Stromal cell of bone marrow (primary cell): Measurements from ENCODE around the gene CST9.

Experiments
- DNase-seq: peaks from one replicate; pipeline ENCODE4 v3.0.0-alpha.2; 2012; ENCODE audit warnings: low read depth

CST9 gene, protein sequence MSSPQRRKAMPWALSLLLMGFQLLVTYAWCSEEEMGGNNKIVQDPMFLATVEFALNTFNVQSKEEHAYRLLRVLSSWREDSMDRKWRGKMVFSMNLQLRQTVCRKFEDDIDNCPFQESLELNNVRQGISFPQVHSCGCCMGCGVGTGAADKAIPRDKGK

DNA sequence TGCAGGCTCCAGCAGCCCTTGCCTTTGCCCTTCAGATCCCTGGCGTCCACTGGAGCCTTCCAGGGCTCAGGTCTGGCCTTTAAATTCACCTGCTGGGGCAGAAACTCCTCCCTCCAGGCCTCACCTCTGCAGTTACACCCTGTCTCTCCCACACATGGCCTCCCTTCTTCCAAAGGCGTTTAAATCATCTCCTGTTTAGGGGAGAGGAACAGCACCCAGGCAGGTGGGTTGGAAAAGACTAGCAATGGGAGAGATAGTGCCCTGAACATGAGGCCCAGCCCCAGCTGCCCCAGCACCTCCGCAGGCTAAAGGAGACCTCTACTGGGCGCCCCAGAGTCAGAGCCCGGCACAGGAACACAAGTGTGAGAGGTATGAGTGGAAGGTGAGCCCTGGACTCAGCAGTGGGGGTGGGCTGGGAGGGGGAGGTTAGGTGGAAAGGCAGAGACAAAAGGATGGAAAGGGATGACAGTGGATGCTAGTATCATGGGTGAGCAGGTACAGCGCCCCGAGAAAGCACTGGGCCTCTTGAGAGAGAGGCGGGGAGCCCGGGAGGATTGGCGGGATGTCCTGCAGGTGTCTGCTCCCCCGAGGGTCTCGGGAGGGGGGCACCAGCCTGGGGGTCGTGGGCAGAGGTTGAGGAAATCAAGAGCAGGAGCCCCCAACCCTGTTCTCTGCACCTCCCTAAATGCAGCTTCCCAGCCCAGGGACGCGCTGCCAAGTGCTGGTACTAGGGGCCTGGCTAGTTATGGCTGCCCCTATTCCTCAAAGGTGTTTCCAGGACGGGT, at the start of gene CST9:
Gene CST9, minus strand, starts transcription at position 51 of the 785 bp plus-strand sequence. CDS start 53 bp downstream, outside the sequence.
- no peak for DNase-seq

DNA sequence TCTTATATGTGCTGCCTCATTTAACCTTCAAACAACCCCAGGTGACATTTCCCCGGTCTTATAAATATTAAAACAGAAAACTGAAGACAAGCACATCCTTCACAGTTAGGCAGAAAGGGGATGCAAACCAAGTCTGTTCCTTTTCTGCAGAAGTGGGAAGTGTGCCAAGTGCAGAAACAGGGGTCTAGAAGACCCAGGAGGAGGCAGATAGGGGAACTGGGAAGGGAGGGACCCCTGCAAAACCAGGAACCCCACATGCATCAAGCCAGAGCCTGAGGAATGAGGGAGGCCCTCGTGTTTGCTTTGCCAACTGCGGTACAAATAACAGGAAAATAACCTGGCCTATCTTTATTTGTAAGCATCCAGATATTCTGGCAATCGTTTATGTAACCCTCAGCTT, 49.0 kb upstream of the CST9 start:
- no peak for DNase-seq

DNA sequence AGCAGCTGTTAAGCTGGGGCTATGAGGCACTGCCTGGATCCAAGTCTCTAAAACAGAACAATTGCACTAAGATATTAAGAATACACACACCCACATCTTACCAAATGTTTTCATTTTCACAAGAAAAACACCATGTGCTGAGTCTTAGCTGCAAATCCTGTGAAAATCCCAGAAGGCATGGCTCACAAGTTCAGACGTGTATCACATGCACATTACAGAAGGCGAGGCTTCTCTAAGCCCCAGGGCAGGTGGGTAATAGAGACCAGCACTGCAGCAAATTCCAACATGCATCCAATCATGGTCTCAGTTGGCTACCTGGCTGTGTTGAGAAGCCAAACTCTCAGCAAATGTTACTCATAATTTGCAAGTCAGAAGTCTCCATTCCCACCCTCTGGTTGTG, 48.3 kb upstream of the CST9 start:
- no peak for DNase-seq

DNA sequence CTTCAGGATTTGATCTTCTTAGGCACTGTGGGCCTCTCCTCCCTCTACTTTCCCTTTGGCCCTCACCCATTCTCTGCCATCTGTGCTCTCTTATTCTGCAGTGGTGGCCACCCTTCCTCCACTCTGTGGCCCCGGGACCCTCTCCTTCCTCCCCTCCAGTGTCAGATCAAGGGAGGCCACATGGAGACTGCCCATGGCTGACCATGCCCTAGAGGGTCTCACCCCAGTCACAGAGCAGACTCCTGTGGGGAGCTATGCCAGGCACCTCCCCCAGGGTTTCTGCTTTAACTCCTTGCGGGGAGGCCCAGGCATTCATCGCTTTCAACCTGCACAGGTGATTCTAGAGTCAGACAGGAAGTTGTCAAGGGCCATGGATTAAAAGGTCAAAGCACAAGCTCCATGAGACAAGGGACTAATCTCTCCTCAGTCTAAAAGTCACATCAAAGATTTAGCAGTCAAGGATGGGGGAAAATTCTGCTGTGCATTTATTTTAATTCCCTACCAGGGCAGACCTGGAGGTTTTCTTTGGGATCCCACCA, 47.8 kb upstream of the CST9 start:
- DNase-seq: no peak

DNA sequence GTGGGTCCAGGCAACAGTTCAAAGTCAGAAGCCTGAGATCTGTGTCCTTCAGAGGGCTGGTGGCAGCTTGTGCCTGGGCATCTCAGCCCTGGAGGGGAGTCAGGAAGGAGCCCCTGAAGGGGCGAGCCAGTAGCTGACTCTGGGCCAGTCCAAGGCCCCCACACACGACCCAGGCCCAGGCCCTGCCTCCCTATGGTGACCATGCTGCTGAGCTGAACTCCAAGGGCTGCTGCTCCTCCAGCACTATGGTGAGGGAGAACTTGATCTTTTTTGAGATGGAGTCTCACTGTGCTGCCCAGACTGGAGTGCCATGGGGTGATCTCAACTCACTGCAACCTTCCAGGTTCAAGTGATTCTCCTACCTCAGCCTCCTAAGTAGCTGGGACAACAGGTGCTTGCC, 47.2 kb upstream of the CST9 start:
- no peak for DNase-seq

DNA sequence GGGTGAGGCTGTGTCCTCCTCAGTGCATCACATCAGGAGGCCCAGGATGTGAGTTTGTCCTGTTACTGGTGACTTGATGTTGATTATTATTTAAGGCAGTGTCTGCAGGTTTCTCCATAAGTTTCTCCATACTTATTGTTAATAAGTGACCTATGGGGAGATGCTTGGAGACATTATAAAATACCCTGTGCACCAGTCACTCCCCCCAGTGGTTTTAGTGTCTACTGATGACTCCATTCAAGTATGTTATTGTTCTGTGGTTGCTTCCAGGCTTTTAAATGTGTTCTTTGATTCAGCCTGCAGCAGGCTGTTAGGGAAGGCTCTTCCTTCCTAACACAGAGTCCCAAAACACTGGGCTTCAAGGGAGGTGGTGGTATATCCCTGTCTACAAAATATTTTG, 46.7 kb upstream of the CST9 start:
- peak; percentile 18 for DNase-seq

DNA sequence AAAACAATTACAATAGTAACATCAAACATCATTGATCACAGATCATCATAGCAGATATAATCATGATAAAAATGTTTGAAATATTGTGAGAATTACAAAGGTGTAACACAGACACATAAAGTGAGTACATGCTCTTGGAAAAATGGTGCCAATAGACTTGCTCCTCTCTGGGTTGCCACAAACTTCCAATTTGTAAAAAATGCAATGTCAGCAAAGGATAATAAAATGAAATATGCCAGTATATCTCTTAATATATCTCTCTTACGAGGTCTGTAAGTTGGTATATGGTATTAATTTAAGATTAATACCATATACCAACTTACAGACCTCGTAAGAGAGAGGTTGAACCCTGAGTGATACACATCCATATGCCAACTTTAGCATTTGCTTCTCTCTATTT, 45.4 kb upstream of the CST9 start:
- DNase-seq: no peak

DNA sequence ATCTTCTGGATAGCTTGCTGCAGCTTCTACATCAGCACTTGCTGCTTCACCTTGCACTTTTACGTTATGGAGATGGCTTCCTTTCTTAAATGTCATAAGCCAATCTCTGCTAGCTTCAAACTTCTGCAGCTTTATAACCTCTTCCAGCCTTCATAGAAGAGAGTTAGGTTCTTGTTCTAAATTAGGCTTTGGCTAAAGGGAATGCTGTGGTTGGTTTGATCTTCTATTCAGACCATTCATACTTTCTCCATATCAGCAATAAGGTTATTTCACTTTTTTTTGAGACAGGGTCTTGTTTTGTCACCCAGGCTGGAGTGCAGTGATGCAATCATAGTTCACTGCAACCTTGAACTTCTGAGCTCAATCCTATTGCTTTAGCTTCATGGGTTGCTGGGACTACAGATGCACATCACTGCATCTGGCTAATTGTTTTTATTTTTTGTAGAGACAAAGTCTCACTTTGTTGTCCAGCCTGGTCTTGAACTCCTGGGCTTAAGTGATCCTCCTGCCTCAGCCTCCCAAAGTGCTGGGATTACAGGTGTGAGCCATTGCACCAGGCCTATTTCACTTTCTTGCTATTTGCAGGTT, 44.2 kb upstream of the CST9 start:
- DNase-seq: no peak

DNA sequence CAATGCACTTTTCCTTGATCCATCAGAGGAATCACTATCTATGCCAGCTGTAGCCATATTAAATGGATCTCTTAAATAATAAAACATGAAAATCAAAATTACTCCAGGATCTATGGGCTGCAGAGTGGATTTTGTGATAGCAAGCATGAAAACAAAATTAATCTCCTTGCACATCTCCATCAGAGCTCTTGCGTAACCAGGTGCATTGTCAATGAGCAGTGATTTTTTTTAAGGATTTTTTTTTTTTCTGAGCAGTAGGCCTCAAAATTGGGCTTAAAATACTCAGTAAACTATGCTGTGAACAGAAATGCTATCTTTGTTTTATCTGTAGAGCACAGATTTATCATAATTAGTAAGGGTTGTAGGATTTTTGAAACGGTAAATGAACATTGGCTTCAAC, 43.5 kb upstream of the CST9 start:
- DNase-seq: no peak

DNA sequence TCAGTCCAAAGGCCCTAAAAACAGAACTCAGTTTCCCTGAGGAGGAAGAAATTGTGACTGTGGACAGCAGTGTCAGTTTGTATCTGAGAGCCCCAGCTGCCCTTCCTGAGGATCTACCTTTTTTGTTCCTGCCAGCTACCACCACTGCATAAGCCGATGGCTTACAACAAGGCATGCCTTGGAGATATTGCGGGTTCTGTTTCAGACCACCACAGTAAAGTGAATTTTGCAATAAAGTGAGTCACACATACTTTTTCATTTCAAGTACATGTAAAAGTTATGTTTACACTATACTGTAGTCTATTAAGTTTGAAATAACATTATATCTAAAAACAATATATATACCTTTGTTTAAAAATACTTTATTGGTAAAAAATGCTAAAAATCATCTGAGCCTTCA, 41.6 kb upstream of the CST9 start:
- no peak for DNase-seq

DNA sequence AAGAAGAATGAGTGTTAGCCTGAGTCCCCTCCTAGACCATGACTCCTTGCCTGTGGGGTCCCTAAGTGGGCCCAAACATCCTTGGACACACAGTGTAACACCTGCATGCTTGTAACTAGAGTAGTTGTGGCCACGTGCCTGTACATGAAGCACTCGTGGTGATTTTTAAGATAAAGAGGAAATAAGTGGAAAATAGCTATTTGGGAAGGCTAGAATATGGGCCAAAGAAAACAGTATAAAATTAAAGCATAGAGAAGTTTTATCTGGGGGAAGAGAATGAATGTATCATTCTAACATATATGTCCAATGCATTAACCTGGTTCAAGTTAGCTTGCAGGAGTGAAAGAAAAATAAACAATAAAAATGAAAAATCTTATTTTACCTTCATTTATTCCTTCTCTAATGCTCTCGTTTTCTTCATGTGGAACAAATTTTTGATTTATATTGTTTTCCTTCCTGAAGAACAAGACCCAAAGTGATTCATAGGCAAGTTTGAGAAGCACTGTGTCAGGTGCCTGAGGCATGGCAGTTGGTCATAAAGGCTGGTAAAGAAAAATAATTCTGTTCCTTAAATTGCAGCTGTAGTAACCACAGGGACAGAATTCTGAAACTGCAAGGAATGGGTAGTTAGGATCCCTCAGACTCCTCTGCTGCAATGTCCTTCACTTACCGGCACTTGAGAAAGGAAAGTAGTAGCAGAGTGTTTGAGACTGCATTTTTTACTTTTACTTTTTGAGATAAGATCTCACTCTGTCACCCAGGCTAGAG, 40.6 kb upstream of the CST9 start:
- no peak for DNase-seq

DNA sequence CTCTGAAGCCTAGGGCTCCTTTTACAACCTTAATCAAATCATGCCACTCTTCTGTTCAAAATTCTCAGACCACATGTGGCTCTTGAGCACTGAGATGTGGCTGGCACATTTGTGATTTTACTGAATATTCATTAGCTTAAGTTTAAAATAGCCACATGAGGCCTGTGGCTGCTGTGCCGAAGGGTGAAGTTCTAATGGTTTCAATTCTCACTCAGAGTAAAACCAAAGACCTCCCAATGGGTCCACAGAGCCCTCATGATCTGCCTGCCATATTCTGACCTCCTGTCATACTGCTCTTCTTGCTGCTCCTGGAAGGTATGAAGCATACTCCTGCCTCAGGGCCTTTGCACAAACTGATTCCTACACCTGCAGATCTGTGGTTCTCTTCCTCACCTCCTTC, 39.9 kb upstream of the CST9 start:
- no peak for DNase-seq

DNA sequence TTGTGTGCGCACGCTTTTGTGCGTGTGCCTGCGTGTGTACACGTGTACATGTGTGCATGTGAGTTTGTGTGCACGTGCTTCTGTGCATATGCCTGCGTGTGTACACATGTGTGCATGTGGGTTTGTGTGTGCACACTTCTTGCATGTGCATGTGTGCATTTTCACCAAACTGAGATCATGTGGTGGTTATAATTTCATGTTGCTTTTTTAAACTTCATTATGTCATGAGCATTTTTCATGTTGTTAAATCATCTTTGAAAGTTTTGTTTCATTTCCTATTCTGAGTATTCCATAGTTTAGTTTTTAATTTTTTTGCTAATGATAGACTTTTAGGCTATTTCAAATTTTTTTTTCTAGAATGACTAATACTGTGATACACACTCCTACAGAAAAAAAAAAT, 38.4 kb upstream of the CST9 start:
- no peak for DNase-seq

DNA sequence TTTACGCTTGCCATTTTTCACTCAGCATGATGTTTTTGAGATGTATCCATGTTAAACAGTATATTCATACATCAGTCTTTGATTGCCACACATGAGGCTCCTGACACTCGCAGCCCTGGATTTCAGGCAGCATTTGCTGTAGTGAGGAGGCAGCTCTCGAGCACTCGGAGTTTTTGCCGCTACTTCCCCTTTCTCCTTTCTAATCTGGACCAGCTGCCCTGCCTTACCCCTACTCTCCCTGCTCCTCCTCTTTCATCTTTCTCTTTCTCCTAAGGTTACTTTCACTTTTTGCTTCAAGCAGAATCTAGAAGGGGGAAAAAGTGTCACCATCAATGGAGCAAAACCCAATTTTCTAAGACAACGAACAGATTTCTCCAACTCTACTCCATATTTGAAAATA, 37.9 kb upstream of the CST9 start:
- no peak for DNase-seq

DNA sequence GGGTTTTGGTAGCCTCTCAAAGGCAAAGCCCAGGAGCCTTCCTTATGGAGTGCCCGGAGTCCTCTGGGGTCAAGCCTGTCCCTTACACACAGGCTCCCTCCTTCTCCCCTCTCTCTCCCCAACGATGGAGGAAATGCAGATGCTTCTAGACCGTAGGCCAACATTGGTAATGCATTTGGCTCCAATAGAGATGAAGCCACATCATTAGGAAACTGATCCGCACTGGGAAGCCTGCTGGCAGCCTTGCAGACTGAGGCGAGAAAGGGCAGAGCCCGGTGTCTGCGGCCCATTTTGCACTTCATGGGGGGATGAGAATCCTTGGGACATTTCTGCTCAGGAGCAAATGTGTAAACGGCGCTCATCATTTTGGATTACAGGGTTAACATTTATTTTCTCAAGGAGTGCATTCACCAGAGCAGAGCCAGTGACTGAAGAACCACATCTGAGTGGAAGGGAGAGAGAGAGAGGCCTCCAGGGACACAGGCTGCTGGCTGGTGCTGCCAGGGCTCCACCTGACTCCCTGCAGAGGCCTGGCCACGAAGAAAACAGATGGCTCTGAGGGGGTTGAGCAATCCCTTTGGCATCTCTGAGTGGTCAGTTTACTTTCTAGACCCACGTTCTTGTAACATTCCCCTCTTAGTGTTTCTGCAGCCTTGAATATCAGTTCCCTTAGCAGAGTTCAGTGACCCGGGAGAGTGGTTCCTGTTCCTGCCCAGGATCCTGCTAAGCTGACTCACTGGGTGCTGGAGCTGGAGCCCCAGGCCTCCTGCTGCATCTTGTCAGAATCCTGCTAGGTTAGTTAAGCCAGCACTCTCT, 36.4 kb upstream of the CST9 start:
- peak; percentile 38 for DNase-seq

DNA sequence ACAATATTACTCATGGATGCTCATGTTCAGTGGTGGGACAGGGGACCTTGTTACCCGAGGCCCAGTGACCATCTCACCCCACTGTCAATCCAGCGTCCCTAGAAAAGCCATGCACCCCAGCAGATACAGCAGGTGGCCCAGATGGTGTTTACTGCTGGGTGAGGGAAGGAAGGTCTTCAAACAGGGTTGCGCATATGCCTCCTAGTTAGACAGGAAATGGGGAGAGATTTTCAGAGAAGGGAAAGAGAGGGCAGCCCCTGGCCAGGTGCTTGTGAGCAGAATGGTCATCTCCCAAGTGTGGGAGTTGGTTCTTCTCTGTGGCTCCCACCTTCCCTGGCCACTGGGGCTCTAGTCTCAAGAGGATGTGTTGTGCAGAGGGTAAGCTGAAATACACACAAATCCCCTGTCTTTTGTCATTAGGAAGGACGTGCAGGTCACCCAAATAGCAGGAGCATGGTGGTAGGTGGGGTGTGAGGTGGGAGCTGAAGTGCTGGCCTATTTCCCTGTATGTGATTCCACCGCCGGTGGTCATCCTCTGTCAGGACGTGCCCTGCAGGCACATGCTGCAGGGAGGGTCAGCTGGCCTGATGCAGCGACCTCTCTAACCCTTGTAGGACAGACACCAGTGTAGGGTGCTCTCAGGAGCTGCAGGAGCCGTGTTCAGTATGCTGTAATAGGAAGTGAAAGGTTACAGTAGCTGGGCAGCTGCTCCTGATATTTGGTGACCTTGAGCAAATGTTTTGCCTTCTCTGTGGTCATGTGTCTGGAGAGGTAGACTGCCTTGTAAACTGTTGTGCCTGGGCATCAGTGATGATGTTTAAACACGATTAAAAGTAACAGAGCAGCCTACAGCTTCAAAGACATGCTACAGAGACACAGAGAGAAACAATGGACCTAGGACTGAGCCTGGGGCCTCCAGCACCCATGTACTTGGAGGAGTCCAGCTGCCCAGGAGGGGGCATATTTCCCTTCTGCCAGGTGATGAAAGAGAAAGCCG, 35.3 kb upstream of the CST9 start:
- no peak for DNase-seq

DNA sequence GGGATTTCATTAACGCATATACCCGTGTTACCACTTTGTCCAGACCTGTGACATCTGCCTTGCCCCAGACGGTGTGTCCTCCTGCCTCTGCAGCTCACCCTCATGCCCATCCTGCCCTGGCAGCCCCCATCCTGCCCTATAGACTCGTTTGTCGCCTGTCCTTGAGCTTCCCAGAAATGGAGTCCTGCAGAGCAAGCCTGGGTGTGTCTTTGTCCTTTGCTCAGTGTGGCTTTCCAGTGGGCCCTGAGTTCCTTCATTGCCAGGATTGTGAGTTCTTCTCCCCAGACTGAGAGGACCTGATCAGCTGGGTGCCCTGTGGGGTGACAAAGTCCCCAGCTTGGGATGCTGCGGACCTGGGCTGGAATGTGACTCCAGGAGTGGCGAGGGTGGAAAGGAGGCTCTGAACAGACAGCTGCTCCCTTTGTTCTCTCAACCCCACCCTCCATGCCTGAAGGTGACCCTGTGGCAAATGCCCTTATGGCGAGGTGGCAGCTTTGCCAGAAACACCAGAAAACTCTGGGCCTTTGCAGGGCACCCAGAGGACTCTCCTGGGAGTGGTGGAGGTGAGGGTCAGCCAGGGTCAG, 34.4 kb upstream of the CST9 start:
- no peak for DNase-seq

DNA sequence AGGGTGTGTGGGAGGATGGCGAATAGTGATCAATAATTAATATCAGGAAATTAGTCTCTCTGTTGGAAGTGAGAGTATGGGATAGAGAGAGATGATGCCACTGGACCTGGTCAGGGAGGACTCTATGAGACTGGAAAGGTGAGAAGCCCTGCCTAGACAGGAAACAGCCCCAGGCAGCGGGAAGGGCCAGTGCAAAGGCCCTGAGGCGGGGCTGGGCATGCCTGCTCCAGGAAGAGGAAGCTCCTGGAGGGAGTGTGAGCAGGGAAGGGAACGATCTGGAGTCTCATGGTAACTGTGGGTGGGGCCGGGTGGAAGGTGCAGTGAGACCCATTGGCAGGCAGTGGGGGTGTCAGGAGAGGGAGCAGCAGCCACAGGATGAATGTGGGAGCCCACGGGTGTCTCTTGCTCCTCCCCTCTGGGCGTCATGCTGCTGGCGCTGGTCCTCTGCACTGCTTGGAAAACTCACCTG, 33.8 kb upstream of the CST9 start:
- DNase-seq: no peak

DNA sequence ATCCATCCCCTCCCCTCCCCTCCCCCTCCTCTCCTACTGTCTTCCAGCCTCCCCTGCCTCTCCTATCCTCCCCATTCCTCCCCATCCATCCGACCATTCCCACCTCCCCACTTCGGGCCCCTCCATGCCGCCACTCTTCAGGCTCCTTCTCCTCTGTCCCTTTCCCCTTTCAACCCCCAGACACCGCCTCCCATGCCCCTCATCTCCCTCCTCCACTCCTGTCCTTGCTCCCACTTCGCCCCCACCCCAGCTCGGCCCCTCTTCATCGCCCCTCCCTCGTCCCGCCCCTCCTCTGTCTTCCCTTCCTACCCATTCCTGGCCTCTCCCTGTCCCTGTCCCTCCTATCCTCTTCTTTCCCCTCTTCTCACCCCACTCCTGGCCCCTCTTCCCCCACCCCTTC, 32.6 kb upstream of the CST9 start:
- DNase-seq: no peak
